Calu3 (cell line): ENCODE data around the gene CIAO2B. TPM values are rescaled to one million over a fixed set of nuclear protein-coding genes. Genes with fewer than 3 reads are reported as not detected.

Experiments
- BruUV-seq: library from RNA; stranded (reverse); fragments of 400-500 nt; replicated peaks from 2 replicates; lab custom pipeline; 2021; lab: Mats Ljungman, UMichigan
- CTCF ChIA-PET: fragments of 300-600 bp; sonication (Branson Sonifier 250); formaldehyde crosslinking; loops from one replicate; lab custom pipeline; 2022; ENCODE audit warnings: antibody characterized with exemption; lab: Charles Lee
- DNase-seq: peaks from one replicate; pipeline ENCODE4 v3.0.0; 2022
- H3K27ac Mint-ChIP-seq: one replicate; pipeline ENCODE4 v1.8.0; 2022; ENCODE audit warnings: mixed read lengths; ENCODE audit not compliant: unreplicated experiment
- H3K27me3 Mint-ChIP-seq: one replicate; pipeline ENCODE4 v1.8.0; 2022; ENCODE audit warnings: mixed read lengths; ENCODE audit not compliant: unreplicated experiment
- H3K36me3 Mint-ChIP-seq: one replicate; pipeline ENCODE4 v1.8.0; 2022; ENCODE audit warnings: mild to moderate bottlenecking, moderate library complexity, mixed read lengths; ENCODE audit not compliant: insufficient read depth, unreplicated experiment
- H3K4me1 Mint-ChIP-seq: one replicate; pipeline ENCODE4 v1.8.0; 2022; ENCODE audit warnings: mild to moderate bottlenecking, low read depth, mixed read lengths; ENCODE audit not compliant: unreplicated experiment
- H3K4me3 Mint-ChIP-seq: one replicate; pipeline ENCODE4 v1.8.0; 2022; ENCODE audit warnings: mild to moderate bottlenecking, low read depth, moderate library complexity, mixed read lengths; ENCODE audit not compliant: unreplicated experiment
- H3K9me3 Mint-ChIP-seq: one replicate; pipeline ENCODE4 v1.8.0; 2022; ENCODE audit warnings: low read depth, mixed read lengths; ENCODE audit not compliant: unreplicated experiment
- intact Hi-C: fragments of 100-400 bp; cut with micrococcal nuclease; formaldehyde crosslinking; loops from one replicate; pipeline ENCODE4 v1.10.0; 2022; ENCODE audit not compliant: unreplicated experiment
- total RNA-seq: library from RNA; stranded (reverse); gene quantifications from 2 replicates; pipeline ENCODE4 v1.2.3, GENCODE V29; 2022
- TF ChIP-seq, protein P1 (sequence below): fragments of 200-600 bp; IDR thresholded peaks from one replicate; pipeline ENCODE4 v1.8.0; 2022; ENCODE audit warnings: antibody characterized with exemption; ENCODE audit not compliant: unreplicated experiment

Gene CIAO2B
- total RNA-seq, 1 experiment from 2014 or later: 121 TPM

DNA sequence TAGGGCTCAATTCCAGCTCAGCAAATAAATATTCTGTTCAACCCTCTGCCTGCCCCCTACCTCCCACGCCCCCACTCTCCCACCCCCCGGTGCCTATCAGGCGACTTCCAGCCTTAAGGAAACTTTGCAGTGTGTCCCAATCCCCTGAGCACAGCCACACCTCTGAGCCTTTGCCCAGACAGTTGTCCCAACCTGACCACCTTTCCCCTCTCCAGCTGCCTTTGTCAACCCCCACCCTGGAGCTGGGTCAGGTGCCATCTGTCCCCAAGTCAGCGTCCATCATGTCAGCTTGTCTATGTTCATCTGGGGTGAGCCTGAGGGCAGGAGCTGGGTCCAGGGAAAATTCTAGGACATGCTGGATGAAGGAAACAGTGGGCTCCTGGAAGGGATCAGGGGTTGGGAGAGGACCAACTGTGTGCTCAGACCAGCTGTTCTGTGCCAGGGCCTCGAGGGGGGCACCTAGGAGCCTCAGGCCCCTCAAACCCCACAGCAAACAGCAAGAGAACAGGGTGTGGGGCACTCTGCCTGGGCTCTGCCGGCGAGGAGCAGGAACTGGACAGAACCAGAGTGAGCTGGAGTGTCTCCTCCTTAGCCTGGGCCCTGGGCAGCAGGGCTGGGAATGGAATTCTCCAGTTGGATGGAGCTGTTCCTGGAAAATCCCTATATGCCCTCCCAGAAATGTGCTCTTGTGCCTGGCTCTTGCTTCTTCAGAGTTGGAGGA lies 33.3 kb downstream of the CIAO2B start:
- H3K27ac Mint-ChIP-seq: no peak overlapping the region
- CTCF ChIA-PET: interaction anchor here (0.6 kb wide), 1 partner anchor 28 kb away, joined by 3 read pairs; no protein-coding TSS in a partner anchor

DNA sequence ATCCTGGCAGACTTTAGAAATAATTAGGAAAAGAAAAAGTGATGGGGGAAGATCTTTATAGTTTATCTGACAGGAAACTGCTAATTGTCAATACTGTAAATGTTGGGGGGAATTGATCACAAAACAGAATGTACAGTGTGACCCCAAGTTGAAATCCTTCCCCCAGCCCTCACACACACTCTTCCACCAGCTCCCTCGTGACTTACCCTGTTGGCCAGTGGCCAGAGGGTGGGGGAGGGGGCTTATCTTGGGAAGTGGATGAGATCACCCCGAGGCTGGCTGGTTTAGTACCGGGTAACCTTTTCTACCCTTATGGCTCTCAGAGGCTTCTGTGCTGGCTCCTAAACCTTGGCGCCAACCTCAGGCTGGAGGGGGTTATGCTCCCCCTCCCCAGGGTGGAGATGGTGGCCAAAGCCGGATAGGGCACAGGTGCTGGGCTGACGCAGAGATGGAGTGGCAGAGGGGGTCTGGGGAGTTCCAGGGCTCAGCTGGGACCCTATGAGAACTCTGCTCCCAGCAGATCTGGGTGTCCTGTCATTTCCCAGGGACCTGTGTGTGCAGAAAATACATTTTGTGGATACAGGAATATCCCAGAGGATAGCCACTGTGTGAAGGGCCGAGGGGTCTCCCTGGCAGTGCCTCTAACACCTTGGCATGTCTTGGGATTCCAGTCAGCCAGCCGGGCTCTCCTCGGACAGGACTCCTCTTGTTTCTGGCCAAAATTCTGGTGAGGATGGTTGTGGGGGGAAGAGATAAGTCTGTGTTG lies 34.1 kb downstream of the CIAO2B start:
- H3K27me3 Mint-ChIP-seq: no peaks in the 10 kb centered on the region
- H3K4me3 Mint-ChIP-seq: no peak overlapping the region

More for the DNA sequence above, 33.3 kb downstream of the CIAO2B start:
- TF ChIP-seq, protein P1, sequence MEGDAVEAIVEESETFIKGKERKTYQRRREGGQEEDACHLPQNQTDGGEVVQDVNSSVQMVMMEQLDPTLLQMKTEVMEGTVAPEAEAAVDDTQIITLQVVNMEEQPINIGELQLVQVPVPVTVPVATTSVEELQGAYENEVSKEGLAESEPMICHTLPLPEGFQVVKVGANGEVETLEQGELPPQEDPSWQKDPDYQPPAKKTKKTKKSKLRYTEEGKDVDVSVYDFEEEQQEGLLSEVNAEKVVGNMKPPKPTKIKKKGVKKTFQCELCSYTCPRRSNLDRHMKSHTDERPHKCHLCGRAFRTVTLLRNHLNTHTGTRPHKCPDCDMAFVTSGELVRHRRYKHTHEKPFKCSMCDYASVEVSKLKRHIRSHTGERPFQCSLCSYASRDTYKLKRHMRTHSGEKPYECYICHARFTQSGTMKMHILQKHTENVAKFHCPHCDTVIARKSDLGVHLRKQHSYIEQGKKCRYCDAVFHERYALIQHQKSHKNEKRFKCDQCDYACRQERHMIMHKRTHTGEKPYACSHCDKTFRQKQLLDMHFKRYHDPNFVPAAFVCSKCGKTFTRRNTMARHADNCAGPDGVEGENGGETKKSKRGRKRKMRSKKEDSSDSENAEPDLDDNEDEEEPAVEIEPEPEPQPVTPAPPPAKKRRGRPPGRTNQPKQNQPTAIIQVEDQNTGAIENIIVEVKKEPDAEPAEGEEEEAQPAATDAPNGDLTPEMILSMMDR: no peak
- H3K4me3 Mint-ChIP-seq: no peak overlapping the region
- no peaks in the 10 kb centered on the region for H3K9me3 Mint-ChIP-seq
- peaks cover 43% of the 10 kb centered on the region for H3K4me1 Mint-ChIP-seq
- peaks cover 3% of the 10 kb centered on the region for H3K36me3 Mint-ChIP-seq
- intact Hi-C loops: no loop called here
- DNase-seq: no peak
- BruUV-seq: no TSS peak
- H3K27me3 Mint-ChIP-seq: peaks cover 2% of the 10 kb centered on the region

DNA sequence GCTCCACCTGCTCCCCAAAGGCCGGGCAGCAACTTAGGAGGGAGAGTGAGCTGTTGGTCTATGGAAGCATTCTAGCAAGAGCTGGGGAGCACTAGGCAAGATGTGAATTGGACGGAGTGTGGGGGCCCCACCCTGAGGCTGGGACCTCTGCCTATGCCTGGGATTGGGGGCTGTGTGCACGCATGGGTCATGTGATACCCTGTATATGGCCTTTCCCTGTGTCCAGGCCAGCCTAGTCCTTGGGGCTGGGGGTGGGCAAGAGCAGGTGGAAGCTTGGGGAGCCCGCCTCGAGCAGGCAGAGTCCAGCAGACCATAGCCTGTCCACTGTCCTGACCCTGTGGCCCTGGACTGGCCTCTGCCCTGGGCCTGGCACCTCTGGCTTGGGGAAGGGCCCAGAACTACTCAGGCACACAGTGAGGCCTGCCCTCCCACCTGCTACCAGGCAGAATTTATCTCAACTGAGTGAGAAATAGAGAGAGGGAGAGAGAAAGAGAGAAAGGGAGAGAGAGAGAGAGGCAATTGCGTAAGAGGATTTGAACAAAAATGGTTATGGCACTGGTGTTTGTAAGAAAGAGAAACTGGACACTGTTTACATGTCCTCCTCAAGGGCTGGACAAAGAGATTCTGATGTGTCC lies 34.8 kb downstream of the CIAO2B start:
- no peaks in the 10 kb centered on the region for H3K9me3 Mint-ChIP-seq
- BruUV-seq: no TSS peak

More for the DNA sequence above, 34.1 kb downstream of the CIAO2B start:
- TF ChIP-seq, protein P1: no peak
- Mint-ChIP-seq H3K9me3 (no peaks in the 10 kb centered on the region), H3K27ac (no peak overlapping the region), H3K36me3 (peaks cover 4% of the 10 kb centered on the region), H3K4me1 (peaks cover 42% of the 10 kb centered on the region)
- no TSS peak for BruUV-seq
- DNase-seq: peak; percentile 87
- CTCF ChIA-PET: interaction anchor here (0.7 to 0.9 kb wide), 4 partner anchors 20 to 368 kb away, joined by 3 to 4 read pairs (median 3); partner anchors contain the start of gene PDP2
- intact Hi-C loops: loop anchor here (5.0 kb wide), 1 partner anchor 47 kb away; no protein-coding TSS in a partner anchor

More for the DNA sequence above, 34.8 kb downstream of the CIAO2B start:
- intact Hi-C loops: loop anchor here (5.0 kb wide), 1 partner anchor 48 kb away; no protein-coding TSS in a partner anchor
- TF ChIP-seq, protein P1: no peak
- H3K36me3 Mint-ChIP-seq: peaks cover 4% of the 10 kb centered on the region
- no peak for DNase-seq
- no peak overlapping the region for H3K27ac Mint-ChIP-seq
- H3K27me3 Mint-ChIP-seq: no peaks in the 10 kb centered on the region
- no peak overlapping the region for H3K4me3 Mint-ChIP-seq
- peaks cover 42% of the 10 kb centered on the region for H3K4me1 Mint-ChIP-seq
- CTCF ChIA-PET: interaction anchor here (0.7 to 0.9 kb wide), 4 partner anchors 19 to 369 kb away, joined by 3 to 4 read pairs (median 3); partner anchors contain the start of gene PDP2
